NCI-H774 (cell line): ENCODE data around the gene HTR2A.
A peak's percentile ranks its signal among the peaks of the same experiment; 100 is the strongest.
"Not testable (repeated sequence)": the region's sequence is repeated elsewhere in the genome, so short reads cannot be mapped to it uniquely, and the experiment has no call there.

Source experiments
- DNase-seq: peaks from one replicate; lab custom pipeline; 2025; lab: John Stamatoyannopoulos, UW

Gene HTR2A

DNA sequence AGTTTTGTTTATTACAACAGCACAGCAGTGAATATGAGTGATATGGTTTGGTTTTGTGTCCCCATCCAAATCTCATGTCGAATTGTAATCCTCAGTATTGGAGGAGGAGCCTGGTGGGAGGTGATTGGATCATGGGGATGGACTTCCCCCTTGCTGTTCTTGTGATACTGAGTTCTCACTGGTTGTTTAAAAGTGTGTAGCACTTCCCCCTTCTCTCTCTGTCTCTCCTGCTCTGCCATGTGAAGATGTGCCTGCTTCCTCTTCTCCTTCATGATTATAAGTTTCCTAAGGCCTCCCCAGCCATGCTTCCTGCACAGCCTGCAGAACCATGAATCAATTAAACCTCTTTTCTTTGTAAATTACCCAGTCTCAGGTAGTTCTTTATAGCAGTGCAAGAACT, 91.9 kb downstream of the HTR2A start:
- DNase-seq, result not testable (repeated sequence)

DNA sequence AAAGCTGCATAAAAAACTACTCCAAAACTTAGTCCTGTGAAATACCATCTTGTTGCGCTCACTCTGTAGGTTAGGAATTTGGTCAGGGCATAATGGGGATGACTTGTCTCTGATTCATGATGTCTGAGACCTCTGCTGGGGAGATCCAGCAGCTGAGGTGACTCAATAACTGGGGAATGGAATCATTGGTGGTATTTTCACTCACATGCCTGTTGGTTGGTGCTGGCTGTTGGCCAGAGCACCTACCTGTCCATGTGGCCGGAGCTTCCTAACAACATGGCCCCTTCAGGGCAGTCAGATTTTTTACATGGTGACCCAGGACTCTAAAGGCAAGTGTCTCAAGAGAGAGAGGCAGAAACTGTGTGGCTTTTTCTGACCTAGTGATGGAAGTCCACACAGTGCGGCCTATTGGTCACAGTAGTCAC, 92.5 kb downstream of the HTR2A start:
- DNase-seq, result no peak

DNA sequence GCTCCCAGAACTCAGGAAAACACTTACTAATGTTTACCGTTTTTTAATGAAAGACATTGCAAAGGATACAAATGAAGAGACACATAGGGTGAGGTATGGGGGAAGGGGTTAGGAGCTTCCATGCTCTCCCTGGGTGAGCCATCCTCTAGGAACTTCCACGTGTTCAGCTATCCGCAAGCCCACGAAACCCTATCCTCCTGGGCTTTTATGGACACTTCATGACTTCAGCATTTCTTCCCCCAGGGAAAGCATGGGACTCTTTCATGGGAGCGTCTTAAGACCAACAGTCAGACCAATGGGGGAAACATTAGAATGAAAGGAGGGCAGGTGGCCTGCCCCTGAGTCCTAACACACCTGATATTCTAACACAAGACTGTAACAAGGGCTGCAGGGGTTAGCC, 93.3 kb downstream of the HTR2A start:
- no peak for DNase-seq

DNA sequence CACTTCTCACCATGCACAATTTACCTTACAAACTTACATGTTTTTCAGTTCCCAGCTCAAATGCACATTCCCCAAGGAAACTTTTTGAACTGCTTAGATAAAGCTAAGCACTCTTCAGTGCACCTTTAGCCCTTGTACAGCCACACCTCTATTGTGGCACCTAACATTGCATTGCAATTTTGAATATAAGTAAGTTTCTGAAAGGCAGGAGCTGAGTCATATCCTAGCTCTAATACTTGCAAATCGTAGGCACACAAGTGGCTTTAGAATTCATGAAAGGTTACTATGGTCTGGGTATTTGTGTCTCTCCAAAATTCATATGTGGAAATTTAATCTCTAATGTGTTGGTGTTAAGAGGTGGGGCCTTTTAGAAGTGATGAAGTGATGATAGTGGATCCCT, 95.0 kb downstream of the HTR2A start:
- DNase-seq, result no peak

DNA sequence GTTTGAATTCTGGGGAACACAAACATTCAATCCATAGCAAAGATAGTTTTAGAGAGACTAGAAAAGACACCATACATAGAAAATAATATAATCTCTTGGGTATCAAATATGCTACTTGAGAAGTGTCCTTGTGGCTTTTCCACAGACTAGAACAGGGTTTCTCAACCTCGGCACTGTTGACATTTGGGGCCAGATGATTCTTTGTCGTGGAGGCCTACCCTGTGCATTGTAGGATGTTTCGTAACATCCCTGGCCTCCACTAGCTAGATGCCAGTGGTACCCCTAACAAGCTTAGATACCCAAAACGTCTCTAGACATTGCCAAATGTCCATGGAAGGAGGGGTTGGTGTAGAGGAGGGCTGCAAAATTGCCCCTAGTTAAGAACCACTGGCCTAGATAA, 97.7 kb downstream of the HTR2A start:
- no peak for DNase-seq

DNA sequence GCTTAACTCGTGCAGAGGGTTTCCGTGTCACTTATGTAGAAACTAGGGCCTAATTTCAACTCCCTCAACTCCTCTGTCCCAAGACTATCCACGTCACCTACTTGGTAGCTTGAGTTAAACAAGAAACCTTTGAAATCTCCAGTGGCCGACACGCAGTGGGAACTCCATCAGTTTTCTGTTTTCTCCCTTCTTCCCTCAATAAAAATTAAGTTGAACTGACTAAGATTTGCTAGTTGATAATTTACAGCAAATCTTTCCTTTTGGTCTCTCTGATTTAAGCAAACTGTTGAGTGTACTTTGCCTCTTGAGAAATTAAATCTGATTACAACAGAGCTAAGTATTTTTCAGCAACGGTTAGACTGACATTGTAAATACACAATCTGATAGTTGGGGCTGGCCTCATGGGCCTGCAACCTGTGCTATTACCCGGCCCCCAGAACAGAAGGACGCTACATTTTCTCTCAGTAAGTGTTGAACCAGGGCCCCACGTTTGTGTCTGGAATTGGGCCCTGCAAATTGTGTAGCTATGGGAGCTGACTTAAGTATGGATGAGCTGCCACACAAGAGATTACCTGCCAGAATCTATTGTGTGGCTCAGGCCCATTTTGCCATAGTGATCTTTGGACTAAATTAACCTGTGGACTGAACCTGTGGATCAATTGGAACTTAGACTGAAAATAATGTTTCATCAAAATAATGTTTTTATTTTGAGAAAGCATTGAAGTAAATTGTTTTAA, 99.2 kb downstream of the HTR2A start:
- DNase-seq, result no peak

DNA sequence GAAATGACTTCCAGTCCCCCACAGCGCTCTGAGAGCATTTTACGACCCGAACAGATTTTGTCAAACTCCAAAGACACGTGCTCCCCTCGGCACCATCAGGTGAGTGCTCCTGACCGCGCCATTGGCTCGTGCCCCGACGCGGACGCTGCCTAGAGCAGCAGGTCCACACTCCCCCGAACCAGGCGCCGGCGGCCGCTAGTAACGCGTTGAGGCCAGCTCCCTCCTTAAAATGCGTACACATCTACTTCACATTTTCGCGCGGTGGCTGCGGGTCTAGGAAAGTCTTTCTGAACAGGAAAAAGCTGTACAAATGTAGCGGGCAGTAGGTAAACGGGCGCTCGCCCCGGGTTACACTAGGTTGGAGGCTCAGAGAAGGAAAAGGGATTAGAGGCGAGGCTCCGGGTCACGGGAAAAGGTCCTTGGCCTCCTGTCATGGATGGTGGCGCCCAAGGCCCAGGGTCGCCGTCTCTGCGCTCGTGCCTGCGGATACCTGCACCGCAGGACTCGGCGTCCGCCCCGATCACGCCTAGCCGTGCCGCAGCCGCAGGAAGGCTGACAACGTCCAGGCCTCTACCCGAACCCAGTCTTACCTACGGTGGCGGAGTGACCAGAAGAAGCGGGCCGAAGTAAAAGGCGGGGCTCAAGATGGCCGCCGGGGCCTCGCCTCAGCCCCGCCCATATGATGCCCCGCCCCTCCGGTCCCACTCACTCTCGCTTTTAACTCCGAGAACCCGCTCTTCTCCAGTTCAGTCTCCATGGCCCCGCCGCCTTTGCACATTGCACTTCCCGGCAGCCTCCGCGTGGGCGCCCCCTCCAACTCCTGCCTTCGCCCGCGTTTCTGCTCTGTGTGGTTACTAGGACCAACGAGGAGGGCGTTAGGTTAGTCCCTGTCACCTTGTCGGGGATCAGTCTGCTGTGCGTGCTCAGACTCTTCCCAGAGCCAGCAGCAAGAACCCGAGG, 100.1 kb downstream of the HTR2A start, which contains the start of gene ESD:
TSS of gene ESD (minus strand) at position 647 of the 960 bp plus-strand sequence. CDS start 5,748 bp downstream, outside the sequence.
- DNase-seq, result peak; percentile 76

DNA sequence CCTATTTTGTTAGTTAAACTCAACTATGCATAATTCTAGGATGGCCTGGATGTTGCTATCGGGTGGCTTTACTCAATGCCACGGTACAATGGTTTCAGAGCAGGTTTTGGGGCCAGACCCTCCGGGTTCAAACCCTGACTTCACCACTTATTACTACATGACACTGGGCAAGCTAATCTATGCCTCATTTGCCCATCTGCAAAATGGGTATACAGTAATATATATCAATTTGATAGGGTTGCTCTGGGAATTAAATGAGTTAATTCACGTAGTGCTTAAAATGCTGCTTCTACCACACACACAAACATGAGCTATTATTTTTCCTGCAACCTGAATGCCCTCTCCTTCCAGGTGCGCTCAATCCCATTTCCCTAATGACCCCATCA, 100.7 kb downstream of the HTR2A start:
- DNase-seq, result no peak

DNA sequence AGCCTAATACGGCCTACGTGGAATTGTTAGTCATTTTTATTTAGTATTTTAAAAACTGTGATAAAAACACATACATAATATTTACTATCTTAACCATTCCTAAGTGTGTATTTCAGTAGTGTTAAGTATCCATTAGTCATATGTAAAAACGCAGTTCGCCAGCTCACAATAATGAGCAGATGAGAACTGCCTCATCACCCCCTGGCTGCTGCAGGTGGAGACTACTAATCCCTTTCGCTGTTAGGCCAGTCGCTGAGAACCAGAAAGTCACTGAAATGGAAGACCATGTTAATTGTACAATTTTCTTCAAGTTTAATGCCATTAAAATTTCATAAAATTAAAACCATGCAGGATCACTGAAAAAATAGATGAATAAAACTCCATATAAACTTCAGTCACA, 101.5 kb downstream of the HTR2A start:
- DNase-seq, result no peak

DNA sequence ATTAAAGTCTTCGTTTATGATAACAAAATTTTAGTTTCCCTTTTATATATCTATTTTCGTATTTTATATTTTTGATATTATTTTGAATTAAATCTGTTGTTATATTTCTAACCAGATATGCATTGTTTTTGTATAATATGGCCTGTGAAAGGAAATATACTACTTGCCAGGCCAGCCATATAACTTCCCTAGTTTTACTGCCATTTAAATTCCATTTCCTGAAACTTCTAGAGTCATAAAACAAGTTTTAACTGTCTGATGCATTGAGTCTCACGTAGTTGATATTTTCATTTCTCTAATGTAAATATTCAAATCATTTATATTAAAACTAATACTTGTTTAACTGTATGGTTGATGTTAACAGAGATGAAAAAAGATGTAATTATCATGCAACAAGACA, 113.3 kb downstream of the HTR2A start:
- no peak for DNase-seq

DNA sequence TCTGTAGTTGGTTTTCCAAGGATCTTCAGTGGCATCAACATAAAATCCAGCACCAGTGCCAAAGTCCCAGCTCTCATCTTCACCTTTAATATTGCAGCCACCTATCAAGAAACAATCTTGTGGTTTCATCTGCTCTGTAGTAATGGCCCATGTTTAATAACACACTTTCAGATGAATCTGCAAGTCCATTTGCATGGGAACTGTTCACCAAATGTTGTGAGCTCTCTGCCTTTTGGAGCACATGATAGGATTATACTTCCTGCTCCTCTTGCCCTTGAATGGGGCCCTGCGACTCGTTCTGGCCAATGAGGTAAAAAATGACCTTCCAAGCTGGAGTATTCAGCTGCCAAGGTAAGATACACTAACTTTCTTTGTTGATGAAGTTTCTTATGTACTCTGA, 114.2 kb downstream of the HTR2A start:
- no peak for DNase-seq

DNA sequence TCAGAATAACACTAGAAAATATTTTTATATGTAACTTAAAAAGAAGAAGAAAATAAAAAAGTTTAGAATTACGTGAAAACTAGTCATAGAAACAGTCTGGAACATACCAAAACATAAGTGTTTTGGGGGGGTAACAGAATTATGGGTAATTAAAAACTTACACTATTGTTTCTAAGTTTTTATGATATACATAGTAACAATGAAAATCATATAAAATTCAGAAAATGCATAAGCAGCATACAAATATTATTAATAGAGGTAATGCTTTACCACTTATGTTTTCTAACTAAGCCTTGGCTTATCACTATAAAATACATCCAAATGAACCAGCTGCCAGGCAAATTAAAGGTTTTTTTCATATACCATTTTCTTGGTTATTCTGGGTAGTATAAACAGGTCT, 114.8 kb downstream of the HTR2A start:
- DNase-seq, result no peak
